Parathyroid adenoma (tissue), 2 donors: ENCODE results near the gene SCO2.
A peak's percentile ranks its signal among the peaks of the same experiment; 100 is the strongest.

Source experiments
- H2AFZ ChIP-seq: fragments of 300-600 bp; sonication (generic); one replicate; pipeline ENCODE4 v1.7.0; 2017; ENCODE audit warnings: antibody characterized with exemption, mild to moderate bottlenecking
- H3K27ac ChIP-seq: fragments of 300-600 bp; sonication (generic); one replicate; pipeline ENCODE4 v1.7.0; 2017
- H3K27me3 ChIP-seq: fragments of 300-600 bp; sonication (generic); one replicate; pipeline ENCODE4 v1.7.0; 2017; ENCODE audit warnings: low read length; ENCODE audit not compliant: control insufficient read depth, insufficient read depth
- H3K36me3 ChIP-seq: fragments of 300-600 bp; sonication (generic); one replicate; pipeline ENCODE4 v1.7.0; 2017; ENCODE audit warnings: low read length; ENCODE audit not compliant: control insufficient read depth, insufficient read depth
- H3K4me1 ChIP-seq: fragments of 300-600 bp; sonication (generic); one replicate; pipeline ENCODE4 v1.7.0; 2017; ENCODE audit warnings: control low read depth
- H3K4me2 ChIP-seq: fragments of 300-600 bp; sonication (generic); one replicate; pipeline ENCODE4 v1.7.0; 2017; ENCODE audit warnings: low read length
- H3K4me3 ChIP-seq: fragments of 300-600 bp; sonication (generic); one replicate; pipeline ENCODE4 v1.7.0; 2017; ENCODE audit warnings: low read depth, low read length
- H3K79me2 ChIP-seq: fragments of 300-600 bp; sonication (generic); one replicate; pipeline ENCODE4 v1.7.0; 2017; ENCODE audit warnings: control low read depth
- H3K9ac ChIP-seq: fragments of 300-600 bp; sonication (generic); one replicate; pipeline ENCODE4 v1.7.0; 2017; ENCODE audit warnings: mild to moderate bottlenecking
- H3K9me3 ChIP-seq: fragments of 300-600 bp; sonication (generic); one replicate; pipeline ENCODE4 v1.7.0; 2017; ENCODE audit warnings: low read length; ENCODE audit not compliant: control insufficient read depth
- CTCF ChIP-seq: fragments of 300-600 bp; sonication (generic); IDR thresholded peaks from one replicate; pipeline ENCODE4 v1.7.0; 2017; ENCODE audit warnings: antibody characterized with exemption, mild to moderate bottlenecking
- donor health status: primary hyperparathyroidism.

The SCO2 gene

GRCh38 chr22:50523806-50524675 lies 1.4 kb downstream of the SCO2 start:
- no peaks in the 10 kb centered on the region for H3K27me3 ChIP-seq
- no peaks in the 10 kb centered on the region for H3K36me3 ChIP-seq
- no peaks in the 10 kb centered on the region for H3K9me3 ChIP-seq
- H3K4me3 ChIP-seq, result no peak overlapping the region
- TF ChIP-seq CTCF, result no peak
- no peaks in the 10 kb centered on the region for H3K79me2 ChIP-seq
- no peak overlapping the region for H3K9ac ChIP-seq
- no peak overlapping the region for H2AFZ ChIP-seq
- H3K4me1 ChIP-seq, result peaks cover 4% of the 10 kb centered on the region
- H3K4me2 ChIP-seq, result peak overlapping the region; percentile 95
- H3K27ac ChIP-seq, result no peak overlapping the region

- Histone ChIP-seq H2AFZ (no peak overlapping the region), H3K4me1 (peaks cover 4% of the 10 kb centered on the region), H3K36me3 (no peaks in the 10 kb centered on the region), H3K9ac (no peak overlapping the region), H3K9me3 (no peaks in the 10 kb centered on the region), H3K4me2 (no peak overlapping the region), H3K4me3 (no peak overlapping the region), H3K27me3 (no peaks in the 10 kb centered on the region), H3K27ac (no peak overlapping the region), H3K79me2 (no peaks in the 10 kb centered on the region)
- TF ChIP-seq CTCF, result no peak
Observed at GRCh38 chr22:50523458-50523805, 2.0 kb downstream of the SCO2 start.

GRCh38 chr22:50522806-50523438 lies 2.5 kb downstream of the SCO2 start:
- H3K9ac ChIP-seq, result no peak overlapping the region

GRCh38 chr22:50522208-50522805 lies 3.1 kb downstream of the SCO2 start:
- Histone ChIP-seq H3K9ac (no peak overlapping the region), H3K36me3 (no peaks in the 10 kb centered on the region), H3K4me2 (no peak overlapping the region), H2AFZ (no peak overlapping the region), H3K4me1 (peaks cover 4% of the 10 kb centered on the region), H3K9me3 (no peaks in the 10 kb centered on the region), H3K79me2 (peaks cover 6% of the 10 kb centered on the region), H3K27me3 (no peaks in the 10 kb centered on the region), H3K27ac (no peak overlapping the region), H3K4me3 (no peak overlapping the region)
- TF ChIP-seq CTCF, result no peak

More at GRCh38 chr22:50522806-50523438, 2.5 kb downstream of the SCO2 start:
- no peaks in the 10 kb centered on the region for H3K9me3 ChIP-seq
- H2AFZ ChIP-seq, result no peak overlapping the region
- H3K27me3 ChIP-seq, result no peaks in the 10 kb centered on the region
- H3K79me2 ChIP-seq, result peaks cover under 1% of the 10 kb centered on the region
- no peak for TF ChIP-seq CTCF
- no peaks in the 10 kb centered on the region for H3K36me3 ChIP-seq
- peaks cover 4% of the 10 kb centered on the region for H3K4me1 ChIP-seq
- no peak overlapping the region for H3K27ac ChIP-seq
- no peak overlapping the region for H3K4me3 ChIP-seq
- H3K4me2 ChIP-seq, result no peak overlapping the region
